Coronary artery (tissue), 2 donors: Measurements from ENCODE around the gene SMAD3.
A peak's percentile ranks its signal among the peaks of the same experiment; 100 is the strongest.

Experiments
- DNase-seq: peaks from one replicate; pipeline ENCODE4 v3.0.0-alpha.2; 2017; ENCODE audit warnings: low spot score
- H3K27ac ChIP-seq, 2 donors: fragments of 200-600 bp; sonication (generic); one replicate each; pipeline ENCODE4 v1.5.1; 2016 to 2019
- H3K4me3 ChIP-seq: fragments of 200-600 bp; sonication (generic); 2 replicates; pipeline ENCODE4 v1.5.1; 2016; ENCODE audit warnings: mild to moderate bottlenecking, moderate library complexity
- CTCF ChIP-seq: fragments of 200-600 bp; sonication (generic); IDR thresholded peaks from one replicate; pipeline ENCODE4 v1.5.1; 2019; ENCODE audit warnings: antibody characterized with exemption

The SMAD3 gene

GRCh38 chr15:67021455-67021854, 43.9 kb upstream of the SMAD3 start:
- no peak for TF ChIP-seq CTCF
- Histone ChIP-seq H3K27ac (no peak overlapping the region), H3K4me3 (no peak overlapping the region)
- no peak for DNase-seq

GRCh38 chr15:67022587-67023105, 42.8 kb upstream of the SMAD3 start:
- no peak for DNase-seq
- no peak overlapping the region for H3K27ac ChIP-seq
- no peak for TF ChIP-seq CTCF
- H3K4me3 ChIP-seq: no peak overlapping the region

GRCh38 chr15:67023517-67024313, 41.7 kb upstream of the SMAD3 start:
- TF ChIP-seq CTCF: no peak
- DNase-seq: no peak
- Histone ChIP-seq H3K27ac (peak overlapping the region; percentile 5 to 74), H3K4me3 (no peak overlapping the region)

GRCh38 chr15:67024314-67024997, 40.9 kb upstream of the SMAD3 start:
- no peak for TF ChIP-seq CTCF
- Histone ChIP-seq H3K4me3 (no peak overlapping the region), H3K27ac (peak overlapping the region; percentile 12 to 74)
- peak; percentile 87 for DNase-seq

GRCh38 chr15:67024998-67025368, 40.4 kb upstream of the SMAD3 start:
- Histone ChIP-seq H3K27ac (peak overlapping the region; percentile 12 to 62), H3K4me3 (no peak overlapping the region)
- no peak for DNase-seq
- TF ChIP-seq CTCF: no peak

GRCh38 chr15:67025719-67026609, 39.4 kb upstream of the SMAD3 start:
- no peak for TF ChIP-seq CTCF
- Histone ChIP-seq H3K4me3 (no peak overlapping the region), H3K27ac (peak overlapping the region; percentile 0 to 62)
- DNase-seq: no peak
